ENCODE data around the gene RAB28.

DNA sequence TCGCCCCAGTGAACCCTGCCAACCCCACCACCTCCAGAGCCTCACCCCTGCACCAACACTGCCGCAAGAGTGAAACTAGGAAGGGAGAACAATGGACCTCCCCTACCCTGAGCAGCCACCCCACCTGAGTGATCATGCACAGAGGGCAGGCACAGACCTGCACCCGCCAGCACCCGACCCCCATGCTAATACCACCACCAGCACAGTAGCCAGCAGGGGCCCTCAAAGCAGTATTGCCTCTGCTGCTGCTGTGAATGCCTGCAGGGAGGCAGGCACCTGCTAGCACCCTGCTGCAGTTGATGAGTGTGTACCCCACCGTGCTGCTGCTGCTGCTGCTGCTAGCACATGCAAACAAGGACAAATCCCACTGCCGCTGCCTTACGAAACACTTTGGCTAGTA, 100.1 kb downstream of the RAB28 start:
- TF ChIP-seq CTCF (conservative IDR thresholded peaks at IDR 0.05; ENCODE audit: low read length) (no peak), EZH2phosphoT487 (IDR thresholded peaks at IDR 0.05; ENCODE audit: borderline replicate concordance, low read depth, low read length) (no peak)
